Ammon's horn (tissue), 1 donor: Measurements from ENCODE around the gene DDN.

Experiments used
- DNase-seq: peaks from one replicate; pipeline ENCODE4 v3.0.0-alpha.2; 2016; ENCODE audit warnings: low spot score

DDN gene

GRCh38 chr12:48981757-48982157, 17.4 kb downstream of the DDN start:
- DNase-seq: no peak

GRCh38 chr12:48980953-48981756, 18.0 kb downstream of the DDN start:
- DNase-seq: peak; percentile 54

GRCh38 chr12:48980389-48980952, 18.7 kb downstream of the DDN start:
- no peak for DNase-seq

- DNase-seq: no peak
Measured at GRCh38 chr12:48979602-48980388, 19.4 kb downstream of the DDN start.

GRCh38 chr12:48978741-48979601, 20.2 kb downstream of the DDN start:
- no peak for DNase-seq

DNA sequence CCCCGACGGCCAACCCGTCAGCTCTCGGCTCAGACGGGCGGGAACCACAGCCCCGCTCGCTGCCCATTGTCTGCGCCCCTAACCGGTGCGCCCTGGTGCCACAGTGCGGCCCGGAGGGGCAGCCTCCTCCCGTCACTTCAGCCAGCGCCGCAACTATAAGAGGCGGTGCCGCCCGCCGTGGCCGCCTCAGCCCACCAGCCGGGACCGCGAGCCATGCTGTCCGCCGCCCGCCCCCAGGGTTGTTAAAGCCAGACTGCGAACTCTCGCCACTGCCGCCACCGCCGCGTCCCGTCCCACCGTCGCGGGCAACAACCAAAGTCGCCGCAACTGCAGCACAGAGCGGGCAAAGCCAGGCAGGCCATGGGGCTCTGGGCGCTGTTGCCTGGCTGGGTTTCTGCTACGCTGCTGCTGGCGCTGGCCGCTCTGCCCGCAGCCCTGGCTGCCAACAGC, 20.9 kb downstream of the DDN start, which contains the start of gene WNT1:
Gene WNT1 (plus strand): TSS at position 32 of the 450 bp plus-strand sequence. CDS start 329 bp downstream, at position 361.
- DNase-seq: no peak

DNA sequence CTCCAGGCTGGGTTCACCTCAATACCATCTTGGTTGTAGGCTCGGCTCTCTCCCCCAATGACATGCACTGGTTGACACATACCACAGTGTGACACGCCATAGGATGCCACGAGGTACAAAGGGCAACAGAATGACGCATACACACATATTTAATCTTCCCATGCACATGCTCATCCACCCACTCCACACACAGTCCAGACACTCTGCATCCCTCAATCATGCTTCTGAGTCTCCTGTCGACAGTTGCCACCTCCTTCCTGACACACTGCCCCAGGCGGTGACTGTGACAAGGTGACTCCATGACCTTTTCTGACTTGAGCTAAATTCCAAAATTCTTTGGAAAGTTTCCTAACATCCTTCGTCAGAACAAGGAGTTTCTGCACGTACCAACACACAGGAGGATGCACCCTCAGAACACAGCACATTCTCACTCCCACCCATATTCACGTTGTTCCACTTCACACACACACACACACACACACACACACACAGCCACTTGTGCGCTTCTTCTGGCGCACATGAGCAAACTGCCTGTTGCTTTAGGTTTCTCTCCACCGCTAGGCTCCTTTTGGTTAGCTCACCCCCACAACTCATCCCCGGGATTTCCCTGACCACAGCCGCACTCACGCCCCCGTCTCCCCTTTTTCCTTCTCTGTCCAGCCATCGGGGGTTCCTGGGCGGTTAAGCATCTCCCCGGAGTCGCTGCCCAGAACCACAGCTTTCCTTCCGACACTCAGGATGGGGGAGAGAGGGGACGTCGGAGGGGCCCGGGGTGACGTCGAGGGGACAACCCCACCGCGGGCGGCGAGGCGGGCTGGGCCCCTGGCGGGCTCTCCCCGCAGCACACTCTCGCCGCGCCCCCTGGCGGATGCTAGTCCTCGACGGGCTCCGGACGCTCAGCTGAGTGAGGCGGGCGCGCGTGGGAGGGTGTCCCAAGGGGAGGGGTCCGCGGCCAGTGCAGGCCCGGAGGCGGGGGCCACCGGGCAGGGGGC, 21.6 kb downstream of the DDN start:
- DNase-seq: no peak

- no peak for DNase-seq
Measured at GRCh38 chr12:48973941-48974673, 25.1 kb downstream of the DDN start.

DNA sequence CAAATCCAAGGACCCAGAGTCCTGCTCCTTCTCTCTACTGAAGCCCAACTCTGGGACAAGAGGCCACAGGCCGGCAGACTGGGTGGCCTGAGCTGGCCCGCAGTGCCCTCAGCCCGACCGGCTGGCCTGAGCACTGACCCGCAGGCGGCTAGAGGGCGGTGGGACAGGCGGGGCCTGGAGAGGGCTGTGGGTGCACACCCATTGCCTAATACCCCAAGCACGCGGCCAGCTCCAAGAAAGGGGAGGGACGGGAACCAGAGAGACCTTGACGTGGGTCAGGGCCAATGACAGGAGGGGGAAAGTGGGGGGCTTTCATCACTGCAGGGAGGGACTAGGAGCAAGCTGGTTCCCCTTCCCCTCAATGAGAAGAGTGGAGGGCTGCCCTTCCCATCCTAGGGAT, 25.6 kb downstream of the DDN start:
- no peak for DNase-seq

DNA sequence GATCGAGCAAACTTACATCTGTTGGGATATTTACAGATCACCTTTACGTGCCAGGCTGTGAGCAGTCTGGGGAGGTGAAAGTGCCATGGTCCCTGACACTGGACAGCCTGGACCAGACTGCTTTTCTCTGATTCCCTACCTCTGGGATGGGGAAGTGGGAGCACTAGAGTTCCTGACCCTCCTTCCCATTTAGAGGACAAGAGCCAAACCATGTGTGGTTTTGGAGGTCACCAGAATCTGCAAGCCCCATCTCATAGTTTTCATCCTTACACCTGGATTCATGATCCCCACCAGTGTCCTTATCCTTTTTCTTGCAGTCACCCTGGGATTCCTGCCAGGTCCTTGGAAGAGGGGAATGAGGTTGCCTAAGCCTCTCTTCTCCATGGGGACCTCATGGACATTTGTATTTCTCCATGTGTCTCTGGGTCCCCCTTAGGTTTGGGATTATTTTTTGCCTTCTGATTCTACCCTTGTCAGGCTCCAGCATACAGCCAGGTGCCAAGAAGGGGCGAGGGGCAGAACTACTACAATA, 26.2 kb downstream of the DDN start:
- DNase-seq: no peak

DNA sequence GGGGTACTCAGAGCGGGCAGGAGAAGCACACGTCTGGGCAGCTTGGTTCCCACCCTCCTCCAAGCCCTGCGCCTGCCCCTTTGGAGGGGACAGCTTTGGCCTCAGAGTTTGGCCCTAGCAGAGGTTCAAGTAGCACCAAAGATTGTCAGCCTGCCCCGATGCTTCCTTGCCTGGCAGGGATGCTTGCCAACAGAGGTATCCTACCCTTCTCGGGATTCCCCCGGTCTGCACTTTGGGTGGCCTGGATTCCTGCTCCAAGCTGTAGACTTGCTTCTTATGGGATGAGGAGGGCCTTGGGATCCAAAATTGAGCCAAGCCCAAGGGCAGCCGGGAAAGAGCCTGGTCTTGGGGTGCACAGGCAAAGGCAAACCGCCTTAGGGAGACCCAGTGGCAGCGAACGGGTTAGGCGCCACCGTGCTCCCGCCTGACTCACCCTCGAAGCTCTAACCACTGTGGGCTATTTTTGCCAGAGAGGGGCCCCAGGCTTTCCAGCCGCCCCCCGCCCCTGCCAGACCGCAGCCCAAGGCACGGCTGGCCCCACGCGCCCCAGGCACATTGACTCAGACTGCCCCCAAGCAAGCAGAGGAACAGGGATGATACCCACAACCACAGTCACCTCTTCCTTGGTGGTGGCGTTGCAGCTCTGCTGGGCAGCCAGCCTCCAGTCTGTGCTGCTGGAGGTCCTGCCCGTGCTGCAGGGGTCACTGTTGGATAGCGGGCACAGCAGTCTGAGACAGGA, 26.8 kb downstream of the DDN start:
- no peak for DNase-seq

GRCh38 chr12:48970702-48971334, 28.4 kb downstream of the DDN start:
- no peak for DNase-seq

DNA sequence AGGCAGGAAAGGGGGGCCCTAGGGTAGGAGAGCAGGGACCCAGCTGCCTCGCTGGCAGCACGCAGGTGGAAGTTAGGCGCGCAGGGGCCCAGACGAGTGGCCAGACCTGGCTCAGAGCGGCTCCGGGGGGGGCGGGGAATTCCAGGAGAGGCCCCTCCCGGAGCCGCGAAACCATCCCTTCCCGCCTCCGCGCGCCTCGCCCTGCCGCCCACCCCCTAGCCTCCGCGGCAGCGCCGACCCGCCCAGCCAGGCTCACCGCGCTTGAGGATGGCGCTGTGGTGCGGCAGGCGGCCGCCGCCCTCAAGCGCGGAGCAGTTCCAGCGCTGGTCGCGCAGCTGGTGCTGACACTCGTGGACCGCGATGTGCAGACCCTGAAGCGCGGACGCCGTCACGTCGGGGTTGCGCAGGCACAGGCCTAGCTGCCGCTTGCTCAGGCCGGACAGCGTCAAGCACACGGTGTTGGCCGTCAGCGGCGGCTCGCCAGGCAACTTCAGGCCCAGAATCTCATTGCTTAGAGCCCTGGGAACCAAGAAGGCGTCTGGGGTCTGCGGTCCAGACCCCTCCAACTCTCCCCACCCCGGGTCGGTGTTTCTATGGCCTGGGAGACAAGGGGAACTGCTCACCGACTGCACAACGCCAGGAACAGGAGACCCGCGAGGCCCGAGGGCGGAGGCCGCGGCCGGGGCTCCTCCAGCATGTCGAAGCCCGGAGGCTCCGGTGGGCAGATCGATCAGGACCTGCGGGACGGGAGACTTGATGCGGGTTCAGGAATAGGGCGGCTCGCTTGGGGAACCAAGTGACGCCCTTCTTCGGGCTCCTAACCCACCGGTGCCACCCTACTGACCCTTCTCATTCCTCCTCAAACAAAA, 29.1 kb downstream of the DDN start:
- no peak for DNase-seq

GRCh38 chr12:48969160-48969771, 29.9 kb downstream of the DDN start:
- no peak for DNase-seq

GRCh38 chr12:48968467-48968866, 30.7 kb downstream of the DDN start:
- no peak for DNase-seq

DNA sequence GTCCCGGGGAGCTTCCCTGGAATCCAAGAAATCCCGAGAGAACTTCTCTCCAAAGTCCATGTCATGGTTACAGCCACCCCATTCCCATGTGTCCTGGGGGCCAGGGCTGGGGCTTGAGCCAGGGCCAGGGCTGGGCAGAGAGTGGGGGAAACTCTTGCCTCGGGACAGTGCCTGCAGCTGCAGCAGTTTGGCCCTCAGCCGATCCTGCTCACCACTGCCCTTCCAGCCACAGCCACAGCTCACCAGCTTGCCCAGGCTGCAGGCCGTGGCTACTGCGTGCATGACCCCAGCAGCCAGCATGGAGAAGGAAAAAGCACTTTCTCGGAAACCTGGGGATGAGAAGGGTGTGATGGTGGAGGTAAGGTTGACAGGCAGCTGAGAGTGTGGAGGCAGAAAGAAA, 31.2 kb downstream of the DDN start:
- no peak for DNase-seq
